Measurements from ENCODE around the gene SENP6.
"Not testable (repeated sequence)": the region's sequence is repeated elsewhere in the genome, so short reads cannot be mapped to it uniquely, and the experiment has no call there.

SENP6 gene

DNA sequence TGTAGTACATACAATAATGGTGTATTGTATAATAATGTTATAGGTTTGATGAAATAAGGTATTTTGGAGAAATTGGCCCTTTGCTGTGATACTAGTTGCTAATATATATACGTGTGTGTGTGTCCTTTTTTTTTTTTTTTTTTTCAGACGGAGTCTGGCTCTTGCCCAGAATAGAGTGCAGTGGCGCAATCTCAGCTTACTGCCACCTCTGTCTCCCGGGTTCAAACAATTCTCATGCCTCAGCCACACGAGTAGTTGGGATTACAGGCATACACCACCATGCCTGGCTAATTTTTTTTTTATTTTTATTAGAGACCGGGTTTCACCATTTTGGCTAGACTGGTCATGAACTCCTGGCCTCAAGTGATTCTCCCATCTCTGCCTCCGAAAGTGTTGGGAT is 23.3 kb downstream of the SENP6 start:
- Histone ChIP-seq H3K4me1 (ENCODE audit: control insufficient read depth in 1 of 2, insufficient read depth in 1 of 2, low read depth in 1 of 2, low read length in 1 of 2) (peaks cover 0 to 10% of the 10 kb centered on the region in 2 experiments), H3K4me3 (ENCODE audit: low read depth in 1 of 2, low read length in 1 of 2) (no peak overlapping the region), H3K27me3 (no peaks in the 10 kb centered on the region), H3K9me3 (no peaks in the 10 kb centered on the region), H3K27ac (no peak overlapping the region), H3K36me3 (peaks cover 26% of the 10 kb centered on the region)
- TF ChIP-seq, protein P1, sequence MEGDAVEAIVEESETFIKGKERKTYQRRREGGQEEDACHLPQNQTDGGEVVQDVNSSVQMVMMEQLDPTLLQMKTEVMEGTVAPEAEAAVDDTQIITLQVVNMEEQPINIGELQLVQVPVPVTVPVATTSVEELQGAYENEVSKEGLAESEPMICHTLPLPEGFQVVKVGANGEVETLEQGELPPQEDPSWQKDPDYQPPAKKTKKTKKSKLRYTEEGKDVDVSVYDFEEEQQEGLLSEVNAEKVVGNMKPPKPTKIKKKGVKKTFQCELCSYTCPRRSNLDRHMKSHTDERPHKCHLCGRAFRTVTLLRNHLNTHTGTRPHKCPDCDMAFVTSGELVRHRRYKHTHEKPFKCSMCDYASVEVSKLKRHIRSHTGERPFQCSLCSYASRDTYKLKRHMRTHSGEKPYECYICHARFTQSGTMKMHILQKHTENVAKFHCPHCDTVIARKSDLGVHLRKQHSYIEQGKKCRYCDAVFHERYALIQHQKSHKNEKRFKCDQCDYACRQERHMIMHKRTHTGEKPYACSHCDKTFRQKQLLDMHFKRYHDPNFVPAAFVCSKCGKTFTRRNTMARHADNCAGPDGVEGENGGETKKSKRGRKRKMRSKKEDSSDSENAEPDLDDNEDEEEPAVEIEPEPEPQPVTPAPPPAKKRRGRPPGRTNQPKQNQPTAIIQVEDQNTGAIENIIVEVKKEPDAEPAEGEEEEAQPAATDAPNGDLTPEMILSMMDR (IDR thresholded peaks at IDR 0.05) = no peak

DNA sequence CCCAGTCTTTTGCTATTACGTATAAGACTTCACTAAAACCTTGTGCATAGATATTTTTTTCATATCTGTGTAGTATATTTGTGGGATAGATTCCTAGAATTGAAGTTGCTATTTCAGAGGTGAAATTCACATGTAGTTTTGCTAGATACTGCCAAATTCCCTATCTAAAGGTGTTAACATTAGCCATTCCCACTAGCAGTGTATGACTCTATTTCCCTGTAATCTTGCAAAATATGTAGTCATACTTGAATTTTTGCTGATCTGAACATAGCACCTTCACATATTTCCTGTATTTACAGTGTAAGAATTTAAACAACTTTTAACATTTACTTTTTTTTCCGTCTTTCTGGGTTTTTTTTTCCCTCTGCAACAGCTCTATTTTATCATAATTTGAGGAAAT is 24.9 kb downstream of the SENP6 start:
- no peak overlapping the region for H3K4me3 ChIP-seq (ENCODE audit: low read depth in 1 of 2, low read length in 1 of 2)
- H3K4me1 ChIP-seq (ENCODE audit: control insufficient read depth in 1 of 2, insufficient read depth in 1 of 2, low read depth in 1 of 2, low read length in 1 of 2) = no peaks in the 10 kb centered on the region
- H3K27ac ChIP-seq = no peak overlapping the region
- H3K27me3 ChIP-seq = no peaks in the 10 kb centered on the region
- H3K36me3 ChIP-seq = peaks cover 30% of the 10 kb centered on the region
- TF ChIP-seq, protein P1 (IDR thresholded peaks at IDR 0.05) = no peak
- no peaks in the 10 kb centered on the region for H3K9me3 ChIP-seq

DNA sequence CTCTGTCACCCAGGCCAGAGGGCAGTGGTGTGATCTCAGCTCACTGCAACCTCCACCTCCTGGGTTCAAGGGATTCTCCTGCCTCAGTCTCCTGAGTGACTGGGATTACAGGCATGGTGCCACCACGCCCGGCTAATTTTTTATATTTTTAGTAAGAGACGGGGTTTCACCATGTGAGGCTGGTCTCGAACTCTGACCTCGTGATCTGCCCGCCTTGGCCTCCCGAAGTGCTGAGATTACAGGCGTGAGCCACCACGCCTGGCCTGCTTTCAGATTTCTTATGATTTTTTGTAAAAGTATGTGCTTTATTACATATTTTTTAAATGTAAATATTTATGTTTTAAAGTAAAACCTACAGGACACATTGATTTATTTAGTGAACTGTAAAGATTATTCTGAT is 26.0 kb downstream of the SENP6 start:
- H3K4me3 ChIP-seq (ENCODE audit: low read depth in 1 of 2, low read length in 1 of 2); H3K27me3 ChIP-seq; H3K9me3 ChIP-seq; H3K27ac ChIP-seq; H3K4me1 ChIP-seq (ENCODE audit: control insufficient read depth in 1 of 2, insufficient read depth in 1 of 2, low read depth in 1 of 2, low read length in 1 of 2): not testable (repeated sequence)
- H3K36me3 ChIP-seq = peaks cover 38% of the 10 kb centered on the region

DNA sequence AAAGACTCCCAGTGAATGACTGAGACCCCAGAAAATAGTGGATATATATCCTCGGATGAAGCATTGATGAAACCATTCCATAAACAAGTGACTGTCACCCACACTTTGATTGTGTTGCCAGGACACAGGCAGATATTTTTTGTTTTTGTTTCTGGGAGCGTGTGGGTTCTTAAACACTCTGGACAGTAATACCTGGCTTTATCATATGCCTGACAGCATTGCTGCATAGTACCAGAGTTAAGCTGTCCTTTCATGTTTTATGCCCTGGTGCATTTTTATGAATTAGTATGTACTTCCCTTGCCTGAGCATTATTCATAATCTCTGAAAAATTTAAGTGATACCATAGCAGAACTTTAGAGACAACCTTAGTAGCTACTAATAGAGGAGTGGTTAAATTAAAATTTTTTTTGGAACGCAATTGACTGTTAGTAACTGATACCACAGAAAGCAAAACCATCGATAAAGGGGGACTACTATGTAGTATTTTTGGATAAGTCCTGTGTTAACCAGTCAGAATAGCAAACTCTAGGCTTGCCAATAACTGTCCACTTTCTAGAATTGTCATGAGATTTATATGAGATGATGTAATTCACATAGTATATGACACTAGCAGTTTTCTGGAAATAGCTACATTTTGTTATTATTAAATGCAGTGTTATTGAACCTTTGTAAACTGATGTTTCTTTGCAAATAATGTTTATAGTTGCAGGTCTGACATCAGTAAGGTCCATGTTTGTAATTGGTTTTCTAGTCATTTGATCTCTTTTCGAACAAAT is 30.4 kb downstream of the SENP6 start:
- Histone ChIP-seq H3K36me3 (peaks cover 53% of the 10 kb centered on the region), H3K4me1 (ENCODE audit: control insufficient read depth in 1 of 2, insufficient read depth in 1 of 2, low read depth in 1 of 2, low read length in 1 of 2) (no peaks in the 10 kb centered on the region)
- TF ChIP-seq, protein P1 (IDR thresholded peaks at IDR 0.05) = no peak

DNA sequence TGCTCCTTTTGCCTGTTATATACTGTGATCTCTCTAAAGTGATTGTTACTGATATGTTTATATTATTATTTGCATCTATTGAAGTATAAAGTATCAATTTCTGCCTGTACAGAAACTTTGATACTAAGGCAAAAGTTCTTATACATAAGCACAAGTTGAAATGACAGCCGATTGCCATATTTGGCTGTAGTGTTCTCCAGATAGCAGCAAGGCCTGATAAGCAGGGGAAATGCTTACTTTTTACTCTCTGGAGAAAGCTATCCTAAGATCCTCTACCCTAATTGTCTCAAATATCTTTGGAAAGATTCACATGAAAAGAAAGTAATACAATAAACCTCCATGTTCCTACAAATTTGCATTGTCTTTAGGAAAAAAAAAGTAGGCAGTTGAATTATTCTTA is 31.4 kb downstream of the SENP6 start:
- no peak overlapping the region for H3K4me3 ChIP-seq (ENCODE audit: low read depth in 1 of 2, low read length in 1 of 2)
- H3K36me3 ChIP-seq = peaks cover 53% of the 10 kb centered on the region
- no peaks in the 10 kb centered on the region for H3K9me3 ChIP-seq
- H3K4me1 ChIP-seq (ENCODE audit: control insufficient read depth in 1 of 2, insufficient read depth in 1 of 2, low read depth in 1 of 2, low read length in 1 of 2) = no peaks in the 10 kb centered on the region
- TF ChIP-seq, protein P1 (IDR thresholded peaks at IDR 0.05) = no peak
- no peak overlapping the region for H3K27ac ChIP-seq
- no peaks in the 10 kb centered on the region for H3K27me3 ChIP-seq

More for the DNA sequence above, 30.4 kb downstream of the SENP6 start:
- Histone ChIP-seq H3K27me3 (no peaks in the 10 kb centered on the region), H3K9me3 (no peaks in the 10 kb centered on the region), H3K4me3 (ENCODE audit: low read depth in 1 of 2, low read length in 1 of 2) (no peak overlapping the region), H3K27ac (no peak overlapping the region)

DNA sequence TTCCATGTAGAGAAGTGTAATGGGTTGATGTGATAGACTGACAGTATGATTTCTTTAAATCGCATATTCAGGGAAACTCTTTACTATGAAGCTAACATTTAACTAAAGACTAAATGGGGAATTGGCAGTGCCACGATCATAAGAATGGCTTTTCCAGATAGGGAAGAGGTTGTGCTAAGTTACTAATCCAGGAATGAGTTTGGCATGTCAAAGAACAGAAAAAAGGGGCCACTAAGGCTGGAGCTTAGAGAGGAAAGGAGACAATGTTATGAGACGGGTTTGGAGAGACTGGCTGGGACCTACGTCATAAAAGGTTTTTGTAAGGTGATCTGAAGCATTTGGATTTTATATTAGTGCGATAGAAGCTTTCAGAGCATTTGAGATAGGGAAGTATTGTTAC is 40.6 kb downstream of the SENP6 start:
- H3K27me3 ChIP-seq = no peaks in the 10 kb centered on the region
- H3K27ac ChIP-seq = no peak overlapping the region
- TF ChIP-seq, protein P1 (IDR thresholded peaks at IDR 0.05) = no peak
- no peaks in the 10 kb centered on the region for H3K9me3 ChIP-seq
- no peaks in the 10 kb centered on the region for H3K4me1 ChIP-seq (ENCODE audit: control insufficient read depth in 1 of 2, insufficient read depth in 1 of 2, low read depth in 1 of 2, low read length in 1 of 2)
- no peak overlapping the region for H3K4me3 ChIP-seq (ENCODE audit: low read depth in 1 of 2, low read length in 1 of 2)
- H3K36me3 ChIP-seq = peaks cover 46% of the 10 kb centered on the region

Data from neutrophil (primary cell).